ENCODE data around the gene ACAA1. TPM values are rescaled to one million over a fixed set of nuclear protein-coding genes. Genes with fewer than 3 reads are reported as not detected.

ACAA1 gene
- total and polyA plus RNA-seq, 2 donors (not counting 1 experiment from before 2014, with no cell fraction given), result 98.4 to 143 TPM

DNA sequence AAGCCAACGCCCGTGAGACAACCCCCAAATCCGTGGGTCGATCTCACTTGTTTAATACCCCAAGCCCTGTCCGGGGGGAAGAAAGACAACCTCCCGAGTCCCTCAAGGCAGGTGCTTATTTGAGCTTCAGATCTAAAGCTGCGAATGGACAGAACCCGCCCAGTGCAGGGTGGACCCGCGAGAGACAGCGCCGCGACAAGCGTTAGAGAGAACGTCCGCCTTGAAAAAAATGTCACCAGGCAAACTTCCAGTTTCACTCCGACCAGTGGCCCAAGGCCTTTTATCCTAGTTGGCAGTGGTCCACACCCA, 27.7 kb upstream of the ACAA1 start:
- H3K4me2 ChIP-seq (replicated peaks; ENCODE audit: low read depth, low read length, poor library complexity, severe bottlenecking), result peak overlapping the region; percentile 93
- ATAC-seq (ENCODE audit: low read depth), result peak; percentile 8
- intact Hi-C loops (cut with micrococcal nuclease), result loop anchor here (2.0 to 10.0 kb wide), 3 partner anchors 182 to 1242 kb away; partner anchors contain the start of genes RPSA, SCN11A, WDR48 and XYLB
- TF ChIP-seq, protein P1, sequence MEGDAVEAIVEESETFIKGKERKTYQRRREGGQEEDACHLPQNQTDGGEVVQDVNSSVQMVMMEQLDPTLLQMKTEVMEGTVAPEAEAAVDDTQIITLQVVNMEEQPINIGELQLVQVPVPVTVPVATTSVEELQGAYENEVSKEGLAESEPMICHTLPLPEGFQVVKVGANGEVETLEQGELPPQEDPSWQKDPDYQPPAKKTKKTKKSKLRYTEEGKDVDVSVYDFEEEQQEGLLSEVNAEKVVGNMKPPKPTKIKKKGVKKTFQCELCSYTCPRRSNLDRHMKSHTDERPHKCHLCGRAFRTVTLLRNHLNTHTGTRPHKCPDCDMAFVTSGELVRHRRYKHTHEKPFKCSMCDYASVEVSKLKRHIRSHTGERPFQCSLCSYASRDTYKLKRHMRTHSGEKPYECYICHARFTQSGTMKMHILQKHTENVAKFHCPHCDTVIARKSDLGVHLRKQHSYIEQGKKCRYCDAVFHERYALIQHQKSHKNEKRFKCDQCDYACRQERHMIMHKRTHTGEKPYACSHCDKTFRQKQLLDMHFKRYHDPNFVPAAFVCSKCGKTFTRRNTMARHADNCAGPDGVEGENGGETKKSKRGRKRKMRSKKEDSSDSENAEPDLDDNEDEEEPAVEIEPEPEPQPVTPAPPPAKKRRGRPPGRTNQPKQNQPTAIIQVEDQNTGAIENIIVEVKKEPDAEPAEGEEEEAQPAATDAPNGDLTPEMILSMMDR (IDR thresholded peaks at IDR 0.05), result no peak
- TF ChIP-seq EZH2 (IDR thresholded peaks at IDR 0.05; ENCODE audit: borderline replicate concordance, insufficient read depth, low read depth, low read length, poor library complexity, severe bottlenecking), result no peak
- POLR2A ChIA-PET, result interaction anchor here (0.7 to 4.9 kb wide), 7 partner anchors 16 to 1172 kb away, joined by 3 to 75 read pairs (median 4); partner anchors contain the start of genes ACAA1, DLEC1, EPM2AIP1 and MLH1
- peak overlapping the region; percentile 94 for H3K4me3 Mint-ChIP-seq
- H3K27me3 Mint-ChIP-seq, result no peaks in the 10 kb centered on the region
- CTCF ChIA-PET, result interaction anchor here (0.6 to 4.3 kb wide), 13 partner anchors 10 to 490 kb away, joined by 3 to 41 read pairs (median 4); partner anchors contain the start of genes ACAA1 and MYD88
- peak overlapping the region; percentile 64 to 97 (median 85) for H3K4me3 ChIP-seq (ENCODE audit: control extremely low read depth in 1 of 5, extremely low read depth in 1 of 5, insufficient read depth in 1 of 5, low read depth in 2 of 5, low read length in 4 of 5)
- no peaks in the 10 kb centered on the region for H3K9me3 ChIP-seq (ENCODE audit: control extremely low read depth in 1 of 3, control insufficient read depth in 2 of 3, insufficient read depth in 1 of 3, low read length in 2 of 3)
- H3K79me2 ChIP-seq (ENCODE audit: control insufficient read depth, insufficient read depth, low read length), result peaks cover 42% of the 10 kb centered on the region
- H3K36me3 ChIP-seq (replicated peaks in 1 of 2; ENCODE audit: control extremely low read depth in 1 of 2, control insufficient read depth in 1 of 2, extremely low read depth in 1 of 2, insufficient read depth in 2 of 2, low read length in 1 of 2), result no peaks in the 10 kb centered on the region
- H3K27me3 ChIP-seq (replicated peaks in 1 of 4; ENCODE audit: control extremely low read depth in 1 of 4, control insufficient read depth in 3 of 4, insufficient read depth in 4 of 4, low read length in 3 of 4), result no peaks in the 10 kb centered on the region
- peak overlapping the region; percentile 84 for H3K9ac ChIP-seq (ENCODE audit: low read length)
- peaks cover 21% of the 10 kb centered on the region for H4K20me1 ChIP-seq (ENCODE audit: control insufficient read depth, insufficient read depth, low read length, poor library complexity, severe bottlenecking)
- peak overlapping the region; percentile 100 for H3K27ac Mint-ChIP-seq
- 1% methylated on average over 17 of the region's 17 CpGs for whole genome bisulfite sequencing (ENCODE audit: insufficient coverage)
- DNase-seq, result no peak
- no peaks in the 10 kb centered on the region for H3K9me3 Mint-ChIP-seq (ENCODE audit: insufficient read depth)
- peak overlapping the region; percentile 98 to 100 for H3K27ac ChIP-seq (ENCODE audit: low read length in 2 of 2)
- peaks cover 21 to 28% of the 10 kb centered on the region in 2 donors for H3K4me1 ChIP-seq (ENCODE audit: control insufficient read depth in 2 of 2, insufficient read depth in 2 of 2, low read length in 2 of 2)
- peaks cover 49% of the 10 kb centered on the region for H3K4me1 Mint-ChIP-seq
- peak overlapping the region; percentile 74 for H2AFZ ChIP-seq (ENCODE audit: insufficient read depth, low read depth, low read length, poor library complexity, severe bottlenecking)

Measured in B cell (primary cell).